ENCODE measurements around the gene SRSF3. TPM values are rescaled to one million over a fixed set of nuclear protein-coding genes. Genes with fewer than 3 reads are reported as not detected.

The SRSF3 gene
- total RNA-seq, 1 experiment from 2014 or later, result 682 TPM

- no peak for DNase-seq (ENCODE audit: low spot score)
- Histone ChIP-seq H3K9me3 (ENCODE audit: low read depth, low read length, poor library complexity, severe bottlenecking) (no peaks in the 10 kb centered on the region), H3K27ac (ENCODE audit: low read depth, low read length, poor library complexity, severe bottlenecking) (no peak overlapping the region), H3K4me3 (ENCODE audit: low read depth, low read length, poor library complexity, severe bottlenecking) (no peak overlapping the region), H3K36me3 (ENCODE audit: insufficient read depth, low read length, poor library complexity, severe bottlenecking) (no peaks in the 10 kb centered on the region), H3K4me1 (ENCODE audit: insufficient read depth, low read length, poor library complexity, severe bottlenecking) (no peaks in the 10 kb centered on the region), H3K27me3 (replicated peaks; ENCODE audit: insufficient read depth, low read depth, low read length, poor library complexity) (no peaks in the 10 kb centered on the region)
- ChIA-PET CTCF (interaction anchor here (0.7 kb wide), 1 partner anchor 126 kb away, joined by 8 read pairs; no protein-coding TSS in a partner anchor), POLR2A (ENCODE audit: low non-redundant PET) (no interaction called here)
- intact Hi-C loops (cut with micrococcal nuclease; ENCODE audit: unreplicated experiment), result no loop called here
- no TSS peak for BruUV-seq (replicated peaks)
- no peak for TF ChIP-seq CTCF (conservative IDR thresholded peaks at IDR 0.05; ENCODE audit: low read depth, low read length)
- no peak for TF ChIP-seq EZH2 (IDR thresholded peaks at IDR 0.05; ENCODE audit: borderline replicate concordance, low read depth, low read length, poor library complexity, severe bottlenecking)
Observed at GRCh38 chr6:36633370-36633769, 39.2 kb downstream of the SRSF3 start.

GRCh38 chr6:36633915-36634314 is 39.8 kb downstream of the SRSF3 start:
- ChIA-PET CTCF (no interaction called here), POLR2A (ENCODE audit: low non-redundant PET) (no interaction called here)
- Histone ChIP-seq H3K27ac (ENCODE audit: low read depth, low read length, poor library complexity, severe bottlenecking) (no peak overlapping the region), H3K9me3 (ENCODE audit: low read depth, low read length, poor library complexity, severe bottlenecking) (no peaks in the 10 kb centered on the region), H3K4me3 (ENCODE audit: low read depth, low read length, poor library complexity, severe bottlenecking) (no peak overlapping the region), H3K4me1 (ENCODE audit: insufficient read depth, low read length, poor library complexity, severe bottlenecking) (no peaks in the 10 kb centered on the region), H3K27me3 (replicated peaks; ENCODE audit: insufficient read depth, low read depth, low read length, poor library complexity) (no peaks in the 10 kb centered on the region), H3K36me3 (ENCODE audit: insufficient read depth, low read length, poor library complexity, severe bottlenecking) (no peaks in the 10 kb centered on the region)
- no peak for DNase-seq (ENCODE audit: low spot score)
- no TSS peak for BruUV-seq (replicated peaks)
- intact Hi-C loops (cut with micrococcal nuclease; ENCODE audit: unreplicated experiment), result no loop called here
- no peak for TF ChIP-seq EZH2 (IDR thresholded peaks at IDR 0.05; ENCODE audit: borderline replicate concordance, low read depth, low read length, poor library complexity, severe bottlenecking)
- no peak for TF ChIP-seq CTCF (conservative IDR thresholded peaks at IDR 0.05; ENCODE audit: low read depth, low read length)

- no peaks in the 10 kb centered on the region for H3K9me3 ChIP-seq (ENCODE audit: low read depth, low read length, poor library complexity, severe bottlenecking)
- no TSS peak for BruUV-seq (replicated peaks)
- ChIA-PET POLR2A (ENCODE audit: low non-redundant PET) (no interaction called here), CTCF (no interaction called here)
- H3K27me3 ChIP-seq (replicated peaks; ENCODE audit: insufficient read depth, low read depth, low read length, poor library complexity), result no peaks in the 10 kb centered on the region
- no peak for DNase-seq (ENCODE audit: low spot score)
- no peak overlapping the region for H3K27ac ChIP-seq (ENCODE audit: low read depth, low read length, poor library complexity, severe bottlenecking)
- no peaks in the 10 kb centered on the region for H3K36me3 ChIP-seq (ENCODE audit: insufficient read depth, low read length, poor library complexity, severe bottlenecking)
- no peak overlapping the region for H3K4me3 ChIP-seq (ENCODE audit: low read depth, low read length, poor library complexity, severe bottlenecking)
- H3K4me1 ChIP-seq (ENCODE audit: insufficient read depth, low read length, poor library complexity, severe bottlenecking), result no peaks in the 10 kb centered on the region
- intact Hi-C loops (cut with micrococcal nuclease; ENCODE audit: unreplicated experiment), result no loop called here
- no peak for TF ChIP-seq EZH2 (IDR thresholded peaks at IDR 0.05; ENCODE audit: borderline replicate concordance, low read depth, low read length, poor library complexity, severe bottlenecking)
- no peak for TF ChIP-seq CTCF (conservative IDR thresholded peaks at IDR 0.05; ENCODE audit: low read depth, low read length)
Observed at GRCh38 chr6:36634317-36635108, 40.4 kb downstream of the SRSF3 start.
